Right atrium auricular region (tissue), 2 donors: ENCODE measurements around the gene POLR2H. TPM values are rescaled to one million over a fixed set of nuclear protein-coding genes. Genes with fewer than 3 reads are reported as not detected.

ENCODE experiments used
- DNase-seq: peaks from one replicate; pipeline ENCODE4 v3.0.0-alpha.2; 2019; ENCODE audit warnings: low spot score
- H3K27ac ChIP-seq, 2 donors: fragments of 200-600 bp; sonication (generic); 1 replicate in 1 of 2; 2 replicates in 1 of 2; pipeline ENCODE4 v1.5.1; 2016 to 2019
- H3K27me3 ChIP-seq, 2 donors: fragments of 200-600 bp; sonication (generic); one replicate each; pipeline versions ENCODE4 v1.5.1 to v1.6.0; 2017 to 2019
- H3K36me3 ChIP-seq: fragments of 200-600 bp; sonication (generic); one replicate; pipeline ENCODE4 v1.5.1; 2016
- H3K4me1 ChIP-seq, 2 donors: fragments of 200-600 bp; sonication (generic); one replicate each; pipeline versions ENCODE4 v1.5.1 to v1.6.0; 2017 to 2019
- H3K4me3 ChIP-seq, 2 donors: fragments of 200-600 bp; sonication (generic); 1 replicate in 1 of 2; 2 replicates in 1 of 2; pipeline ENCODE4 v1.5.1; 2017 to 2019; ENCODE audit warnings: mild to moderate bottlenecking in 1 of 2, moderate library complexity in 1 of 2
- H3K9me3 ChIP-seq, 2 donors: fragments of 200-600 bp; sonication (generic); one replicate each; pipeline ENCODE4 v1.5.1; 2019
- CTCF ChIP-seq, 2 donors: fragments of 200-600 bp; sonication (generic); IDR thresholded peaks; one replicate each; pipeline ENCODE4 v1.5.1; 2019; ENCODE audit warnings: antibody characterized with exemption in 2 of 2
- total RNA-seq, 2 donors: library from RNA; depleted of rRNA; stranded (reverse); fragments of >200 nt; gene quantifications; one replicate each; pipeline ENCODE4 v1.1.0, GENCODE V29; 2016

POLR2H gene
- total RNA-seq, 2 donors from 2014 or later = 26.8 to 35.5 TPM

GRCh38 chr3:184386047-184386806, 24.7 kb downstream of the POLR2H start:
- H3K4me1 ChIP-seq = peaks cover 0 to 6% of the 10 kb centered on the region in 2 donors
- no peak for DNase-seq
- no peaks in the 10 kb centered on the region for H3K36me3 ChIP-seq
- H3K27me3 ChIP-seq = no peaks in the 10 kb centered on the region
- H3K4me3 ChIP-seq = no peak overlapping the region
- no peaks in the 10 kb centered on the region for H3K9me3 ChIP-seq
- no peak for TF ChIP-seq CTCF (IDR thresholded peaks at IDR 0.05)
- no peak overlapping the region for H3K27ac ChIP-seq

GRCh38 chr3:184387174-184387714, 25.7 kb downstream of the POLR2H start:
- no peak for DNase-seq
- no peaks in the 10 kb centered on the region for H3K27me3 ChIP-seq
- no peak overlapping the region for H3K4me3 ChIP-seq
- no peaks in the 10 kb centered on the region for H3K36me3 ChIP-seq
- H3K4me1 ChIP-seq = no peaks in the 10 kb centered on the region
- no peak overlapping the region for H3K27ac ChIP-seq
- no peaks in the 10 kb centered on the region for H3K9me3 ChIP-seq
- no peak for TF ChIP-seq CTCF (IDR thresholded peaks at IDR 0.05)

GRCh38 chr3:184388164-184388935, 26.8 kb downstream of the POLR2H start:
- TF ChIP-seq CTCF (IDR thresholded peaks at IDR 0.05) = no peak
- no peak for DNase-seq
- no peaks in the 10 kb centered on the region for H3K4me1 ChIP-seq

GRCh38 chr3:184388936-184389230, 27.4 kb downstream of the POLR2H start:
- TF ChIP-seq CTCF (IDR thresholded peaks at IDR 0.05) = no peak
- Histone ChIP-seq H3K4me1 (no peaks in the 10 kb centered on the region), H3K27me3 (no peaks in the 10 kb centered on the region), H3K27ac (no peak overlapping the region), H3K36me3 (no peaks in the 10 kb centered on the region), H3K9me3 (no peaks in the 10 kb centered on the region), H3K4me3 (no peak overlapping the region)
- no peak for DNase-seq

More at GRCh38 chr3:184388164-184388935, 26.8 kb downstream of the POLR2H start:
- Histone ChIP-seq H3K4me3 (no peak overlapping the region), H3K27ac (no peak overlapping the region), H3K36me3 (no peaks in the 10 kb centered on the region), H3K9me3 (no peaks in the 10 kb centered on the region), H3K27me3 (no peaks in the 10 kb centered on the region)

- H3K4me1 ChIP-seq = no peaks in the 10 kb centered on the region
- TF ChIP-seq CTCF (IDR thresholded peaks at IDR 0.05) = no peak
- no peaks in the 10 kb centered on the region for H3K9me3 ChIP-seq
- H3K27me3 ChIP-seq = no peaks in the 10 kb centered on the region
- H3K4me3 ChIP-seq = no peak overlapping the region
- DNase-seq = no peak
- H3K27ac ChIP-seq = no peak overlapping the region
- no peaks in the 10 kb centered on the region for H3K36me3 ChIP-seq
These were observed 27.9 kb downstream of the POLR2H start for GRCh38 chr3:184389384-184389783.
